Measurements from ENCODE around the gene BMS1. TPM values are rescaled to one million over a fixed set of nuclear protein-coding genes. Genes with fewer than 3 reads are reported as not detected.
A peak's percentile ranks its signal among the peaks of the same experiment; 100 is the strongest.
"Not testable (repeated sequence)": the region's sequence is repeated elsewhere in the genome, so short reads cannot be mapped to it uniquely, and the experiment has no call there.

BMS1 gene
- total RNA-seq, 1 donor from 2014 or later, result 32.8 TPM

GRCh38 chr10:42802876-42803275, 20.3 kb downstream of the BMS1 start:
- Mint-ChIP-seq H3K4me3 (ENCODE audit: low read depth) (no peak overlapping the region), H3K36me3 (ENCODE audit: low read depth) (peaks cover 94% of the 10 kb centered on the region), H3K27ac (no peak overlapping the region), H3K4me1 (ENCODE audit: low read depth) (peaks cover 10% of the 10 kb centered on the region), H3K27me3 (ENCODE audit: low read depth) (no peaks in the 10 kb centered on the region), H3K9me3 (no peaks in the 10 kb centered on the region)
- intact Hi-C loops (cut with micrococcal nuclease), result no loop called here
- no peak for DNase-seq (ENCODE audit: low spot score)

GRCh38 chr10:42809676-42810075, 27.1 kb downstream of the BMS1 start:
- no peaks in the 10 kb centered on the region for H3K27me3 Mint-ChIP-seq (ENCODE audit: low read depth)
- H3K27ac Mint-ChIP-seq, result no peak overlapping the region
- intact Hi-C loops (cut with micrococcal nuclease), result no loop called here
- H3K9me3 Mint-ChIP-seq, result peaks cover 25% of the 10 kb centered on the region
- H3K4me3 Mint-ChIP-seq (ENCODE audit: low read depth), result no peak overlapping the region
- H3K4me1 Mint-ChIP-seq (ENCODE audit: low read depth), result peaks cover 4% of the 10 kb centered on the region
- no peak for DNase-seq (ENCODE audit: low spot score)
- peaks cover 87% of the 10 kb centered on the region for H3K36me3 Mint-ChIP-seq (ENCODE audit: low read depth)

GRCh38 chr10:42812028-42812427, 29.4 kb downstream of the BMS1 start:
- DNase-seq (ENCODE audit: low spot score), result no peak
- peaks cover 4% of the 10 kb centered on the region for H3K4me1 Mint-ChIP-seq (ENCODE audit: low read depth)
- intact Hi-C loops (cut with micrococcal nuclease), result no loop called here
- no peak overlapping the region for H3K4me3 Mint-ChIP-seq (ENCODE audit: low read depth)
- peaks cover 88% of the 10 kb centered on the region for H3K36me3 Mint-ChIP-seq (ENCODE audit: low read depth)
- H3K27me3 Mint-ChIP-seq (ENCODE audit: low read depth), result no peaks in the 10 kb centered on the region
- H3K9me3 Mint-ChIP-seq, result peaks cover 28% of the 10 kb centered on the region
- H3K27ac Mint-ChIP-seq, result no peak overlapping the region

DNA sequence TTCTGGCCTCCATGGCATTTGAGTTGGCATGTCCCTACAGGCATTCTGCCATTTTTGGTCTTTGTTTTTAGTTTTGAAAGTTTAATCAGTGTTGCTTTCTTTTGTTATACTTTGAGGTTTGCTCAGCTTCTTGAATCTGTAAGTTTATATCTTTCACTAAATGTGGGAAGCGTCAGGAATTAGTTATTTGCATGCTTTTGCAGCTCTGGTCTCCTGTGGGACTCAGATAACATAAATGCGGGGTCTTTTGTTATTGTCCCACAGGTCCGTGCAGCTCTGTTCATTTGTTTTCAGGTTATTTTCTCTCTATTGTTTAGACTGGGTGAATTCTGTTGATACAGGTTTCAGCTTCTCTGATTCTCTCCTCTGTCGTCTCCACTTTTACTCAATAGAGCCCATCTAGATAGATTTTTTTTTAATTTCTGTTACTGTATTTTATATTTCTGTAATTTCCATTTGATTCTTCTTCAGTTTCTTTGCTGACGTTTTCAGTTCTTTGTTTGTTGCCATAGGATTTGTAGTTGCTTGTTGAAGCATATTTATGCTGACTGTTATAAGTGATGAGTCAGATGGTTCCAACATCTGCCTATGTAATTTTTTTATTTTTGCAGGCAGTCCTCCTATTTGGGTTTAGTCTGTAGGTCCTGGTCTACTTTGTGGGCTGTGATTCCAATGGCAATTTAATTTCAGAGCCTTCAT, 31.5 kb downstream of the BMS1 start:
- H3K27me3 Mint-ChIP-seq (ENCODE audit: low read depth); H3K4me1 Mint-ChIP-seq (ENCODE audit: low read depth); intact Hi-C loops (cut with micrococcal nuclease); H3K27ac Mint-ChIP-seq; H3K4me3 Mint-ChIP-seq (ENCODE audit: low read depth); DNase-seq (ENCODE audit: low spot score): not testable (repeated sequence)
- peaks cover 90% of the 10 kb centered on the region for H3K36me3 Mint-ChIP-seq (ENCODE audit: low read depth)
- peaks cover 28% of the 10 kb centered on the region for H3K9me3 Mint-ChIP-seq

DNA sequence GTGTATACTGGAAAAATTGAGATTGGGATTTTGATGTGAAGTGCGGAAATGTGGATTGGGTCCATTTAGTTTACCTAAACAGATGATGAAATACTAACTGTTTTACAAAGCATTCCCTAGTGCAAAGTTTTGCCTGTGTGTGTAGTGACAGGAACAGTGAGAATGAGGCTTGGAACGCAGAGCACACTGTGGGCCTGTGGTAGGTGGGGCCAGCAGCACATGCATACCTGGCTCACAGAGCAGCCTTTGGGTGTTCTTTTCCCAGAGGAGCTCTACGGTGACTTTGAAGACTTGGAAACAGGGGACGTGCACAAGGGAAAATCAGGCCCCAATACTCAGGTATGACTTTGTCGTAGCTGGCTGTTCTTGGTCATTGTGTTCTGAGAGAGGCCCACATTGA, 33.7 kb downstream of the BMS1 start:
- H3K4me3 Mint-ChIP-seq (ENCODE audit: low read depth); H3K27ac Mint-ChIP-seq; intact Hi-C loops (cut with micrococcal nuclease): not testable (repeated sequence)

DNA sequence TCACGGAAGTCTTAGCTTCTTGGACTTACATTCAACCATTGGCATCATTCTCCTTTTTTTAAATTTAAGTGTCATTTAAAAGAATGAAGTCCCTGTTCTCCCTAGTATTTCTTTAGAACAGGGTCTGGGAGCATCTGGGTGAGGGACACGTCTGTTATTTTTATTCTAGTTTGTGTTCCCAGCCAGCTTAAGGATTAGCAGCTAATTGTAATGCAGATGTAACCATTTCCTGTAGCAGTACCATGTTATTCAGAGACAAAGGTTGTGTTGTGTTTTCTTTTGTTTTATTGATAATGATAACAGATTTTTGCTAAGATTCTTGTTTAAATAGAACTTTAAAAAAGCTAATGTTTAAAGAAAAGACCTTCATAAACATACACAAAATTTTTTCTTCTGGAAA, 34.3 kb downstream of the BMS1 start:
- Mint-ChIP-seq H3K9me3 (peaks cover 27% of the 10 kb centered on the region), H3K27ac (no peak overlapping the region), H3K27me3 (ENCODE audit: low read depth) (no peaks in the 10 kb centered on the region), H3K4me1 (ENCODE audit: low read depth) (peaks cover 4% of the 10 kb centered on the region), H3K36me3 (ENCODE audit: low read depth) (peaks cover 87% of the 10 kb centered on the region), H3K4me3 (ENCODE audit: low read depth) (no peak overlapping the region)
- intact Hi-C loops (cut with micrococcal nuclease), result no loop called here
- DNase-seq (ENCODE audit: low spot score), result no peak

More for the DNA sequence above, 33.7 kb downstream of the BMS1 start:
- H3K27me3 Mint-ChIP-seq (ENCODE audit: low read depth); DNase-seq (ENCODE audit: low spot score); H3K4me1 Mint-ChIP-seq (ENCODE audit: low read depth): not testable (repeated sequence)
- Mint-ChIP-seq H3K36me3 (ENCODE audit: low read depth) (peaks cover 89% of the 10 kb centered on the region), H3K9me3 (peaks cover 28% of the 10 kb centered on the region)

DNA sequence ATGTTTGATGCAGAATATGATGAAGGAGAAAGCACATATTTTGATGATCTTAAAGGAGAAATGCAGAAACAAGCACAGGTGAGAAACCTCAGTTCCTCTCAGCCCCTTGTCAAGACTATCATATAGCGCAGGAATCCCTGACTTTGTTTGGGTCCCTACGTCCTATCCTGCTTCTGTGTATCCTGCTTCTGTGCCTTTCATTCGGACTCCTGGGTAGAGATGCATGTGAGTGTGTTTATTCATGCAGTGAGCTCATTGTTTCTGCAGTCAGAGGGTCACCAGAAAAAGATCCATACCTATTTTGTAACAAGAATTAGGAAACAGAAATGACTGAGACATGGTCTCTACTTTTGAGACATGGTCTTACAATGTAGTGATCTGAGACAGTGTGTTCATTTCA, 34.8 kb downstream of the BMS1 start:
- H3K4me3 Mint-ChIP-seq (ENCODE audit: low read depth); H3K4me1 Mint-ChIP-seq (ENCODE audit: low read depth); intact Hi-C loops (cut with micrococcal nuclease); H3K27me3 Mint-ChIP-seq (ENCODE audit: low read depth); H3K27ac Mint-ChIP-seq; DNase-seq (ENCODE audit: low spot score): not testable (repeated sequence)
- peaks cover 84% of the 10 kb centered on the region for H3K36me3 Mint-ChIP-seq (ENCODE audit: low read depth)
- H3K9me3 Mint-ChIP-seq, result peaks cover 22% of the 10 kb centered on the region

DNA sequence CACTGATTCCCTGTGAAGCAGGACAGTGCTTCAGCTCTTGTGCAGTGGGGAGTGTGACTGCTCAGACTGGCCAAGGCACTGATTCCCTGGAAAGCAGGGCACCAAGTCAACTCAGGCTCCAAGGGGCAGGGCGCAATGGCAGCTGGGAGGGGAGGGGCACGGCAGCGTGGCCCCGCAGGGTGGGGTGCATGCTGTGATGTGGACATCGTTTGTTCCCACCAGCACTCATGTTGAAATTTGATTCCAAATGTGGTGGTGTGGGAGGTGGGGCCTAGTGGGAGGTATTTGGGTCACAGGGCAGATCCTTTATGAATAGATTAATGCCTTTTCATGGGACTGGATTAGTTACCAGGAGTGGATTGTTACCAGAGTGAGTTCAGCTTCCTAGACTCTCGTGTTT, 44.2 kb downstream of the BMS1 start:
- H3K9me3 Mint-ChIP-seq; intact Hi-C loops (cut with micrococcal nuclease); H3K4me1 Mint-ChIP-seq (ENCODE audit: low read depth); H3K4me3 Mint-ChIP-seq (ENCODE audit: low read depth); H3K27ac Mint-ChIP-seq; H3K27me3 Mint-ChIP-seq (ENCODE audit: low read depth); DNase-seq (ENCODE audit: low spot score): not testable (repeated sequence)
- peaks cover 81% of the 10 kb centered on the region for H3K36me3 Mint-ChIP-seq (ENCODE audit: low read depth)

GRCh38 chr10:42827201-42827600, 44.6 kb downstream of the BMS1 start:
- Mint-ChIP-seq H3K4me3 (ENCODE audit: low read depth) (no peak overlapping the region), H3K27me3 (ENCODE audit: low read depth) (no peaks in the 10 kb centered on the region), H3K4me1 (ENCODE audit: low read depth) (no peaks in the 10 kb centered on the region), H3K9me3 (peaks cover 4% of the 10 kb centered on the region), H3K27ac (no peak overlapping the region), H3K36me3 (ENCODE audit: low read depth) (peaks cover 85% of the 10 kb centered on the region)
- DNase-seq (ENCODE audit: low spot score), result no peak
- intact Hi-C loops (cut with micrococcal nuclease), result no loop called here

DNA sequence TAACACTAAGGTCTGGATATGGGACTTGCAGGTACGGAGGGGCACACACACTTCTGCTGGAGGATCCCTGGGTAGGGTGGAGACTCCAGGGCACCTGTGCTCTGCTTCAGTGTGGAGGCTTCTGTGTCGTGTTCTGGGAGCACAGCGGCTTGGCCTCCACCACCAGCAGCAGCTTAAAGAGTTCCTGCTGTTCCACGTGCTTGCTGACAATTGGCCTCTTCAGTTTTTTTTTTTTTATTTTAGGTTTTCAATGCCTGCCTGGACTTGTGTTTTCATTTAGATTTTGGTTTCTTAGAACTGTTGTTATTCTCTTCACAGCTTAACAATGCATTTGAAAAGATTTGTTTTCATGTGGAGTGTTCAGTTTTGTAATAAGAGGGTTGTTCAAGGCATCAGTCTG, 45.8 kb downstream of the BMS1 start:
- H3K4me3 Mint-ChIP-seq (ENCODE audit: low read depth); H3K9me3 Mint-ChIP-seq; H3K4me1 Mint-ChIP-seq (ENCODE audit: low read depth); DNase-seq (ENCODE audit: low spot score); intact Hi-C loops (cut with micrococcal nuclease); H3K27ac Mint-ChIP-seq; H3K27me3 Mint-ChIP-seq (ENCODE audit: low read depth): not testable (repeated sequence)
- peaks cover 75% of the 10 kb centered on the region for H3K36me3 Mint-ChIP-seq (ENCODE audit: low read depth)

GRCh38 chr10:42830237-42830636, 47.6 kb downstream of the BMS1 start:
- no peak overlapping the region for H3K27ac Mint-ChIP-seq

DNA sequence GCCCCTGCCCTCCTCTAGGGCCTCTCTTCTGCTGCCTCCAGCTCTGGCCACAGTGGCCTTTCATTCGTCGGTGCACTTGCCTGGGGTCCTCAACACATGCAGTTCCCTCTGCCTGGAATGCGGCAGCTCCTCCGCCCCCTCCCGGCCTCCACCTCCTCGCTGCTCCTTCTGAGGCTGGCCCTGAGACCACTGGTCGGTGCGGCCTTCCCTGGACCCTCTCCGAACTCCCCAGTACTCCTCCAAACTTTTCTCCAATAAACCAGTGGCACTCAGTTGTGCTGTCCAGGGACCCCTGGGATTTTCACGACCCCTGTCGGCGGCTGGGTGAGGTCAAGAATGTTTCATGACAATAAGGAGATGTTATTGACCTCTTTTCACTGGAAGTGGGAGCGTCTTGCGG, 53.5 kb downstream of the BMS1 start:
- H3K27me3 Mint-ChIP-seq (ENCODE audit: low read depth), result peaks cover 22% of the 10 kb centered on the region
- no peaks in the 10 kb centered on the region for H3K9me3 Mint-ChIP-seq
- intact Hi-C loops (cut with micrococcal nuclease), result no loop called here
- H3K36me3 Mint-ChIP-seq (ENCODE audit: low read depth), result peaks cover 13% of the 10 kb centered on the region
- DNase-seq (ENCODE audit: low spot score), result no peak
- H3K4me1 Mint-ChIP-seq (ENCODE audit: low read depth), result peaks cover 1% of the 10 kb centered on the region
- H3K4me3 Mint-ChIP-seq (ENCODE audit: low read depth), result no peak overlapping the region
- H3K27ac Mint-ChIP-seq, result no peak overlapping the region

More at GRCh38 chr10:42830237-42830636, 47.6 kb downstream of the BMS1 start:
- DNase-seq (ENCODE audit: low spot score), result no peak
- peaks cover 59% of the 10 kb centered on the region for H3K36me3 Mint-ChIP-seq (ENCODE audit: low read depth)
- intact Hi-C loops (cut with micrococcal nuclease), result no loop called here
- H3K27me3 Mint-ChIP-seq (ENCODE audit: low read depth), result no peaks in the 10 kb centered on the region
- no peaks in the 10 kb centered on the region for H3K9me3 Mint-ChIP-seq
- no peak overlapping the region for H3K4me3 Mint-ChIP-seq (ENCODE audit: low read depth)
- H3K4me1 Mint-ChIP-seq (ENCODE audit: low read depth), result no peaks in the 10 kb centered on the region

GRCh38 chr10:42836771-42837468, 54.3 kb downstream of the BMS1 start:
- intact Hi-C loops (cut with micrococcal nuclease), result no loop called here
- Mint-ChIP-seq H3K4me1 (ENCODE audit: low read depth) (peaks cover 1% of the 10 kb centered on the region), H3K27ac (no peak overlapping the region), H3K36me3 (ENCODE audit: low read depth) (peaks cover 5% of the 10 kb centered on the region), H3K27me3 (ENCODE audit: low read depth) (peaks cover 24% of the 10 kb centered on the region), H3K4me3 (ENCODE audit: low read depth) (peak overlapping the region; percentile 37), H3K9me3 (no peaks in the 10 kb centered on the region)
- no peak for DNase-seq (ENCODE audit: low spot score)

All from activated T-helper 2 cell treated with anti-CD3 and anti-CD28 coated beads, Interferon-gamma antibody, Interleukin-2, Interleukin-4, amounts not matched to agents 10 μg/mL and 5 μg/mL and 100 μg/mL, durations not matched to agents 14 hours and 24 hours and 36 hours (primary cell).